Measurements from ENCODE around the gene COG8. TPM values are rescaled to one million over a fixed set of nuclear protein-coding genes. Genes with fewer than 3 reads are reported as not detected.

The COG8 gene
- total RNA-seq, 4 donors from 2014 or later = 27.9 to 40.1 (median 37.5) TPM

GRCh38 chr16:69324013-69324531, 15.3 kb downstream of the COG8 start:
- TF ChIP-seq CTCF (IDR thresholded peaks at IDR 0.05; ENCODE audit: low read depth) = no peak

- TF ChIP-seq CTCF (IDR thresholded peaks at IDR 0.05; ENCODE audit: low read depth) = no peak
Measured at GRCh38 chr16:69323415-69323814, 15.9 kb downstream of the COG8 start.

GRCh38 chr16:69322343-69322742, 17.0 kb downstream of the COG8 start:
- TF ChIP-seq CTCF (IDR thresholded peaks at IDR 0.05; ENCODE audit: low read depth) = no peak

GRCh38 chr16:69321080-69321479, 18.3 kb downstream of the COG8 start:
- no peak for TF ChIP-seq CTCF (IDR thresholded peaks at IDR 0.05; ENCODE audit: low read depth)

- no peak for TF ChIP-seq CTCF (IDR thresholded peaks at IDR 0.05; ENCODE audit: low read depth)
Measured at GRCh38 chr16:69320740-69321073, 18.7 kb downstream of the COG8 start.

GRCh38 chr16:69319826-69320739, 19.3 kb downstream of the COG8 start:
- TF ChIP-seq CTCF (IDR thresholded peaks at IDR 0.05; ENCODE audit: low read depth) = no peak

- TF ChIP-seq CTCF (IDR thresholded peaks at IDR 0.05; ENCODE audit: low read depth) = no peak
Measured at GRCh38 chr16:69319381-69319780, 20.0 kb downstream of the COG8 start.

All from subcutaneous adipose tissue (tissue), 4 donors.